GM21717 (cell line): ENCODE data around the gene EREG.

ENCODE experiments used
- ATAC-seq: cut with Tn5 transposase; IDR thresholded peaks from one replicate; pipeline ENCODE4 v1.9.1; 2021; ENCODE audit warnings: mild to moderate bottlenecking, moderate library complexity; ENCODE audit not compliant: unreplicated experiment

EREG gene

GRCh38 chr4:74364652-74365491 is at the start of gene EREG:
EREG (plus strand) TSS chr4:74365145; CDS start chr4:74365309, 164 bp downstream.
- ATAC-seq: no peak

- no peak for ATAC-seq
These were observed 49.6 kb upstream of the EREG start for GRCh38 chr4:74315376-74315775.

- ATAC-seq: no peak
These were observed 48.5 kb upstream of the EREG start for GRCh38 chr4:74316397-74316796.

- ATAC-seq: no peak
These were observed 47.2 kb upstream of the EREG start for GRCh38 chr4:74317616-74318246.

GRCh38 chr4:74318276-74318675 is 46.7 kb upstream of the EREG start:
- ATAC-seq: no peak

GRCh38 chr4:74319470-74319869 is 45.5 kb upstream of the EREG start:
- no peak for ATAC-seq

GRCh38 chr4:74320559-74321118 is 44.3 kb upstream of the EREG start:
- peak; percentile 80 for ATAC-seq

GRCh38 chr4:74322301-74322700 is 42.6 kb upstream of the EREG start:
- no peak for ATAC-seq

GRCh38 chr4:74323663-74324062 is 41.3 kb upstream of the EREG start:
- no peak for ATAC-seq

GRCh38 chr4:74324262-74324661 is 40.7 kb upstream of the EREG start:
- no peak for ATAC-seq

- ATAC-seq: no peak
These were observed 39.1 kb upstream of the EREG start for GRCh38 chr4:74325886-74326285.

GRCh38 chr4:74327762-74328161 is 37.2 kb upstream of the EREG start:
- no peak for ATAC-seq

- ATAC-seq: no peak
These were observed 36.4 kb upstream of the EREG start for GRCh38 chr4:74328501-74328900.

GRCh38 chr4:74329307-74329706 is 35.6 kb upstream of the EREG start:
- ATAC-seq: no peak

- no peak for ATAC-seq
These were observed 34.6 kb upstream of the EREG start for GRCh38 chr4:74330295-74330750.

- ATAC-seq: no peak
These were observed 33.7 kb upstream of the EREG start for GRCh38 chr4:74331252-74331651.

GRCh38 chr4:74331944-74332343 is 33.0 kb upstream of the EREG start:
- ATAC-seq: no peak

GRCh38 chr4:74334636-74335035 is 30.3 kb upstream of the EREG start:
- no peak for ATAC-seq

- ATAC-seq: peak; percentile 56
These were observed 29.5 kb upstream of the EREG start for GRCh38 chr4:74335341-74336021.

- ATAC-seq: no peak
These were observed 26.1 kb upstream of the EREG start for GRCh38 chr4:74338792-74339333.

- ATAC-seq: no peak
These were observed 25.4 kb upstream of the EREG start for GRCh38 chr4:74339501-74339900.
